ENCODE data around the gene MRPL52. TPM values are rescaled to one million over a fixed set of nuclear protein-coding genes. Genes with fewer than 3 reads are reported as not detected.
A peak's percentile ranks its signal among the peaks of the same experiment; 100 is the strongest.

Gene MRPL52
- total and polyA plus RNA-seq, 10 of the 15 experiments (the other 5 are each of a cell fraction or from before 2014, with no cell fraction given): 51.7 to 541 (median 142) TPM

DNA sequence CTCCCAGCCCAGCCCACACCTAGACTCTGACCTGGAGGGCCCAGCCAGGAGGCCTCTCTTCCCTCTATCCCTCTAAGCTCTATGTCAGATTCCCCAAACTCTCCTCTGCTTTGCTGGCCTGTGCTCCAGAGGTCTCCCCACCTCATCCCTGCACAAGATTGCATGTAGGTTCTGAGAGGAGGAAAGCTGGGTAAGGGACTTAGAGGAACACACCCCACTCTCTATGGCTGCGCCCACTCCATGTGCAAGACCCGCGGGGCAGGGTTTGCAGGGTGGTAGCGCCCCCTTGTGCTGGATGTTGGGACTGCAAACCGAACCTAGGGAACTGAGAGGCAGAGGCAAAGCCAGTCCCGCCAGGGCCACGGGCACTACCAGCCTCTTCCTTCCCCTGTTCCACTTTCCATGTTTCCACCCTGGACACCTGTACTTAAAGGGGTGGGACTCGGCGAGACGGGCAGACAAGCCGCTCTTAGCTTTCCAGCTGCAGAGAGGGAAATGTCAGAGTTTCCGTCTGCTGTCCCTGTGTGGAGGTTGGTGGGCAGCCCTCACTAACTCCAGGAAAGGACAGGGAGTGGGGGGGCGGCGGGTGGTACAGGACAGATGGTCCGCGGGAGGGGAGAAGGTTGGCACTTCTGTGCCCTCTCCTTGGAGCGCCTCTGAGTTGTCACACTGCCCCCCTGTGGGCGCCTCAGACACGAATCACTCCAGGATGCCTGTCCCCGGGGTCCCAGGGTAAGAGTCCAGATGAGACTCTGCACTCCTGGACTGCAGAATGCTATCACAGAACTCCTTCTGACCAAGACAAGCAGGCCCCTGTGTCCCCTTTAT is 23.5 kb downstream of the MRPL52 start:
- BruUV-seq (replicated peaks): no TSS peak
- ChIA-PET POLR2A (interaction anchor here (1.3 to 2.2 kb wide), 5 partner anchors 18 to 282 kb away, joined by 3 to 11 read pairs (median 6); partner anchors contain the start of gene LRP10), SMC1A (ENCODE audit: uncharacterized antibody, unreplicated experiment) (interaction anchor here (0.6 to 7.3 kb wide), 39 partner anchors 10 to 463 kb away, joined by 3 to 104 read pairs (median 5); partner anchors contain the start of genes DAD1, LRP10, MRPL52 and OXA1L), CTCF (interaction anchor here (0.6 to 10.0 kb wide), 55 partner anchors 11 to 546 kb away, joined by 3 to 324 read pairs (median 6); partner anchors contain the start of genes ABHD4, DAD1, LRP10 and MRPL52), RAD21 (ENCODE audit: unreplicated experiment) (interaction anchor here (0.7 to 9.4 kb wide), 38 partner anchors 9 to 468 kb away, joined by 3 to 130 read pairs (median 6); partner anchors contain the start of genes ABHD4, DAD1, LRP10 and MRPL52)
- Histone ChIP-seq H3K27ac (ENCODE audit: control insufficient read depth, insufficient read depth) (peak overlapping the region; percentile 89), H3K4me3 (peak overlapping the region; percentile 75), H4K20me1 (ENCODE audit: control insufficient read depth, insufficient read depth) (no peaks in the 10 kb centered on the region), H3K9ac (ENCODE audit: control insufficient read depth, insufficient read depth, low read length) (peak overlapping the region; percentile 90), H3K9me3 (replicated peaks; ENCODE audit: control insufficient read depth, insufficient read depth, low read length) (peaks cover 2% of the 10 kb centered on the region; the same call in 1 of the 3 replicates), H3K4me2 (ENCODE audit: control insufficient read depth, insufficient read depth) (peak overlapping the region; percentile 100), H3K4me1 (ENCODE audit: control insufficient read depth, insufficient read depth, low read length) (peaks cover 17% of the 10 kb centered on the region), H3K79me2 (ENCODE audit: control insufficient read depth, insufficient read depth, low read length) (no peaks in the 10 kb centered on the region), H3K27me3 (replicated peaks in 1 of 2; ENCODE audit: control insufficient read depth in 2 of 2, insufficient read depth in 2 of 2, low read length in 1 of 2) (no peaks in the 10 kb centered on the region), H3K36me3 (ENCODE audit: control insufficient read depth in 2 of 2, insufficient read depth in 2 of 2, low read length in 1 of 2) (no peaks in the 10 kb centered on the region), H2AFZ (ENCODE audit: control insufficient read depth, low read depth, low read length) (peak overlapping the region; percentile 99)
- WGBS (ENCODE audit: insufficient coverage, insufficient replicate concordance, low lambda C conversion rate, missing lambda C conversion rate): 0% methylated on average over 20 of the region's 20 CpGs
- FAIRE-seq: peak; percentile 92
- in situ Hi-C loops (cut with MboI): loop anchor here (10.0 kb wide), 1 partner anchor 468 kb away; no protein-coding TSS in a partner anchor
- intact Hi-C loops (cut with micrococcal nuclease; ENCODE audit: unreplicated experiment): loop anchor here (1.0 to 5.0 kb wide), 8 partner anchors 30 to 466 kb away; no protein-coding TSS in a partner anchor
- ATAC-seq: peak; percentile 95
- peak; percentile 63 for DNase-seq (ENCODE audit: low read depth, low spot score)
- TF ChIP-seq YY1 (IDR thresholded peaks at IDR 0.05; ENCODE audit: low read depth, low read length): peak; percentile 89
- no peak for TF ChIP-seq TBL1XR1 (IDR thresholded peaks at IDR 0.05; ENCODE audit: low read depth, low read length)
- TF ChIP-seq SMAD5 (IDR thresholded peaks at IDR 0.05; ENCODE audit: low read depth): no peak
- no peak for TF ChIP-seq EZH2 (IDR thresholded peaks at IDR 0.05; ENCODE audit: borderline replicate concordance, control insufficient read depth, low read depth, low read length)
- TF ChIP-seq, protein P1, sequence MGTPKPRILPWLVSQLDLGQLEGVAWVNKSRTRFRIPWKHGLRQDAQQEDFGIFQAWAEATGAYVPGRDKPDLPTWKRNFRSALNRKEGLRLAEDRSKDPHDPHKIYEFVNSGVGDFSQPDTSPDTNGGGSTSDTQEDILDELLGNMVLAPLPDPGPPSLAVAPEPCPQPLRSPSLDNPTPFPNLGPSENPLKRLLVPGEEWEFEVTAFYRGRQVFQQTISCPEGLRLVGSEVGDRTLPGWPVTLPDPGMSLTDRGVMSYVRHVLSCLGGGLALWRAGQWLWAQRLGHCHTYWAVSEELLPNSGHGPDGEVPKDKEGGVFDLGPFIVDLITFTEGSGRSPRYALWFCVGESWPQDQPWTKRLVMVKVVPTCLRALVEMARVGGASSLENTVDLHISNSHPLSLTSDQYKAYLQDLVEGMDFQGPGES (IDR thresholded peaks at IDR 0.05): no peak
- TF ChIP-seq, protein P2, sequence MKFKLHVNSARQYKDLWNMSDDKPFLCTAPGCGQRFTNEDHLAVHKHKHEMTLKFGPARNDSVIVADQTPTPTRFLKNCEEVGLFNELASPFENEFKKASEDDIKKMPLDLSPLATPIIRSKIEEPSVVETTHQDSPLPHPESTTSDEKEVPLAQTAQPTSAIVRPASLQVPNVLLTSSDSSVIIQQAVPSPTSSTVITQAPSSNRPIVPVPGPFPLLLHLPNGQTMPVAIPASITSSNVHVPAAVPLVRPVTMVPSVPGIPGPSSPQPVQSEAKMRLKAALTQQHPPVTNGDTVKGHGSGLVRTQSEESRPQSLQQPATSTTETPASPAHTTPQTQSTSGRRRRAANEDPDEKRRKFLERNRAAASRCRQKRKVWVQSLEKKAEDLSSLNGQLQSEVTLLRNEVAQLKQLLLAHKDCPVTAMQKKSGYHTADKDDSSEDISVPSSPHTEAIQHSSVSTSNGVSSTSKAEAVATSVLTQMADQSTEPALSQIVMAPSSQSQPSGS (IDR thresholded peaks at IDR 0.05; ENCODE audit: low read length): no peak
- TF ChIP-seq SREBF2 (IDR thresholded peaks at IDR 0.05; ENCODE audit: low read length): no peak
- peak; percentile 71 for TF ChIP-seq NBN (IDR thresholded peaks at IDR 0.05)
- no peak; the same call in 1 of the 2 replicates for TF ChIP-seq NKRF (conservative IDR thresholded peaks at IDR 0.05)
- no peak for TF ChIP-seq PRDM15 (CRISPR knock-in tag; IDR thresholded peaks at IDR 0.05)
- TF ChIP-seq CREM (IDR thresholded peaks at IDR 0.05; ENCODE audit: low read depth): 0 out of 2 replicates have a peak, but pooled peaks have one; percentile 6
- TF ChIP-seq ETV6 (conservative IDR thresholded peaks at IDR 0.05 in 1 of 2, IDR thresholded peaks at IDR 0.05 in 1 of 2; ENCODE audit: borderline replicate concordance in 1 of 2, low read depth in 1 of 2): no peak
